ENCODE results near the gene OR13F1. TPM values are rescaled to one million over a fixed set of nuclear protein-coding genes. Genes with fewer than 3 reads are reported as not detected.

Gene OR13F1
- total and polyA plus RNA-seq, 2 of the 8 experiments (the other 6 are each of a cell fraction or from before 2014, with no cell fraction given), result not detected

GRCh38 chr9:104494808-104495207 lies 9.3 kb upstream of the OR13F1 start:
- Histone ChIP-seq H3K4ac (replicated peaks; ENCODE audit: insufficient read length, low read depth, low read length) (no peak overlapping the region), H4K20me1 (replicated peaks in 1 of 2; ENCODE audit: control insufficient read depth in 1 of 2, insufficient read depth in 2 of 2, low read length in 2 of 2) (no peaks in the 10 kb centered on the region), H3K23ac (ENCODE audit: insufficient read length) (no peak overlapping the region), H3K27ac (ENCODE audit: low read depth, low read length) (no peak overlapping the region), H4K8ac (ENCODE audit: extremely low read depth, insufficient read depth, low read length) (no peak overlapping the region), H3K79me1 (ENCODE audit: low read depth, low read length) (no peaks in the 10 kb centered on the region), H3K56ac (replicated peaks; ENCODE audit: insufficient read length, low read depth, low read length) (no peak overlapping the region), H3K79me2 (ENCODE audit: control insufficient read depth in 1 of 2, insufficient read depth in 2 of 2, low read length in 2 of 2) (no peaks in the 10 kb centered on the region), H3K4me1 (replicated peaks in 1 of 4; ENCODE audit: control insufficient read depth in 3 of 4, insufficient read depth in 4 of 4, low read length in 3 of 4) (no peaks in the 10 kb centered on the region), H3K4me2 (ENCODE audit: insufficient read depth in 1 of 2, low read depth in 2 of 2, low read length in 2 of 2) (no peak overlapping the region), H2BK15ac (ENCODE audit: low read length) (no peak overlapping the region), H2BK20ac (ENCODE audit: low read length) (no peak overlapping the region), H3K9ac (replicated peaks in 1 of 4; ENCODE audit: extremely low read depth in 1 of 4, low read depth in 3 of 4, low read length in 3 of 4) (no peak overlapping the region), H3K18ac (ENCODE audit: extremely low read depth, low read length) (no peak overlapping the region), H2AFZ (ENCODE audit: low read length) (no peak overlapping the region; the same call in 1 of the 2 replicates), H4K5ac (ENCODE audit: insufficient read length, low read depth, low read length) (no peak overlapping the region), H3K27me3 (replicated peaks in 1 of 4; ENCODE audit: control insufficient read depth in 3 of 4, extremely low read depth in 1 of 4, insufficient read depth in 3 of 4, low read length in 3 of 4) (no peaks in the 10 kb centered on the region), H3K14ac (ENCODE audit: insufficient read length) (no peak overlapping the region), H3K23me2 (ENCODE audit: low read depth, low read length) (no peaks in the 10 kb centered on the region), H2BK12ac (ENCODE audit: low read depth, low read length) (no peak overlapping the region), H3K36me3 (ENCODE audit: control insufficient read depth in 2 of 4, insufficient read depth in 4 of 4, low read length in 3 of 4) (no peaks in the 10 kb centered on the region), H3K4me3 (ENCODE audit: extremely low read depth in 1 of 4, insufficient read depth in 2 of 4, low read depth in 3 of 4, low read length in 4 of 4) (no peak overlapping the region), H2AK5ac (ENCODE audit: low read depth, low read length) (no peak overlapping the region), H4K91ac (replicated peaks; ENCODE audit: insufficient read length, low read length) (no peak overlapping the region), H3K9me3 (ENCODE audit: insufficient read depth in 2 of 2, low read depth in 1 of 2, low read length in 1 of 2) (peaks cover 3 to 5% of the 10 kb centered on the region in 2 experiments; a peak in 2 of 4 replicates), H2BK5ac (ENCODE audit: low read depth, low read length) (no peak overlapping the region), H2BK120ac (replicated peaks; ENCODE audit: low read depth, low read length) (no peak overlapping the region)
- CTCF ChIA-PET (ENCODE audit: partially characterized antibody), result interaction anchor here (0.6 to 1.9 kb wide), 9 partner anchors 9 to 374 kb away, joined by 3 to 7 read pairs (median 3); no protein-coding TSS in a partner anchor
- DNase-seq (ENCODE audit: low read depth in 1 of 2, low spot score in 2 of 2) (no peak), FAIRE-seq (peak; percentile 19)
- POLR2A ChIA-PET (ENCODE audit: partially characterized antibody), result interaction anchor here (0.6 kb wide), 1 partner anchor 75 kb away, joined by 4 read pairs; no protein-coding TSS in a partner anchor
- 50% methylated on average over 3 of the region's 3 CpGs; no CpG with 5 or more reads in 1 of the 2 experiments for WGBS, 2 experiments (ENCODE audit: extremely low coverage in 1 of 2, insufficient coverage in 1 of 2, insufficient read length in 1 of 2, insufficient replicate concordance in 2 of 2, low coverage in 1 of 2, low lambda C conversion rate in 2 of 2, missing lambda C conversion rate in 1 of 2)
- TF ChIP-seq CTCF (IDR thresholded peaks at IDR 0.05; ENCODE audit: control extremely low read depth in 1 of 3, insufficient read depth in 1 of 3, low read depth in 1 of 3, low read length in 3 of 3) (peak in 2 of 3 experiments; percentile 39 to 42; a peak in 2 of 4 replicates), RAD21 (IDR thresholded peaks at IDR 0.05 in 1 of 2, conservative IDR thresholded peaks at IDR 0.05 in 1 of 2; ENCODE audit: low read depth in 2 of 2, low read length in 2 of 2) (peak; percentile 74), FOSL1 (IDR thresholded peaks at IDR 0.05; ENCODE audit: insufficient read depth, low read depth, low read length) (no peak)
